RWPE1 (cell line): ENCODE data around the gene ADGRG3.

Experiments
- CTCF ChIA-PET: fragments of 350-600 bp; sonication (Branson Sonifier 250); formaldehyde crosslinking; extraction: SDS; loops from one replicate; lab custom pipeline; 2021; lab: Yijun Ruan, JAX
- POLR2A ChIA-PET: fragments of 400-600 bp; formaldehyde crosslinking; extraction: SDS; loops from one replicate; lab custom pipeline; 2020; ENCODE audit warnings: antibody characterized with exemption; ENCODE audit not compliant: low non-redundant PET; lab: Yijun Ruan, JAX
- DNase-seq: peaks from one replicate; pipeline ENCODE4 v3.0.0; 2012; ENCODE audit warnings: low spot score
- H3K27ac ChIP-seq: fragments of 450-650 bp; 2 replicates; pipeline ENCODE4 v1.5.1; 2017
- TF ChIP-seq, protein P1 (sequence below): fragments of 450-650 bp; conservative IDR thresholded peaks from 2 replicates; pipeline ENCODE4 v1.5.1; 2017; ENCODE audit warnings: low read depth, mild to moderate bottlenecking

Gene ADGRG3

DNA sequence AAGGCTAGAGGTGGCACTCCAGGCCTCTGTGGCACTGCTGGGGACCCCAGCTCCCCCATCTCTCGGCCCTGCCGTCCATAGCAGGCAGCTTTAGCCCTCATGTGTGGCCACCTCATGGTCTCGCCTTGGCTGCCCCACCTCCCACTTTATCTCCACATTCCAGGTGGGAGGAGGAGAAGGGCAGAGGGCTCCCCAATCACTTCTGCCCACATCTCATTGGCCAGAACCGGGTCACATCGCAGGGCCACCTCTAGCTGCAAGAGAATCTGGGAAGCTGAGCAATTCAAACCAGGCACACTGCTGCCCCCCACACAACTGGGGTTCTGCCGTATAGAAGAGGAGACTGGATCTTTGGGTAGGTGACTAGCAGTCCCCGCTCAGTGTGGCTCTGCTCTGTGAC lies 28.1 kb downstream of the ADGRG3 start:
- TF ChIP-seq, protein P1, sequence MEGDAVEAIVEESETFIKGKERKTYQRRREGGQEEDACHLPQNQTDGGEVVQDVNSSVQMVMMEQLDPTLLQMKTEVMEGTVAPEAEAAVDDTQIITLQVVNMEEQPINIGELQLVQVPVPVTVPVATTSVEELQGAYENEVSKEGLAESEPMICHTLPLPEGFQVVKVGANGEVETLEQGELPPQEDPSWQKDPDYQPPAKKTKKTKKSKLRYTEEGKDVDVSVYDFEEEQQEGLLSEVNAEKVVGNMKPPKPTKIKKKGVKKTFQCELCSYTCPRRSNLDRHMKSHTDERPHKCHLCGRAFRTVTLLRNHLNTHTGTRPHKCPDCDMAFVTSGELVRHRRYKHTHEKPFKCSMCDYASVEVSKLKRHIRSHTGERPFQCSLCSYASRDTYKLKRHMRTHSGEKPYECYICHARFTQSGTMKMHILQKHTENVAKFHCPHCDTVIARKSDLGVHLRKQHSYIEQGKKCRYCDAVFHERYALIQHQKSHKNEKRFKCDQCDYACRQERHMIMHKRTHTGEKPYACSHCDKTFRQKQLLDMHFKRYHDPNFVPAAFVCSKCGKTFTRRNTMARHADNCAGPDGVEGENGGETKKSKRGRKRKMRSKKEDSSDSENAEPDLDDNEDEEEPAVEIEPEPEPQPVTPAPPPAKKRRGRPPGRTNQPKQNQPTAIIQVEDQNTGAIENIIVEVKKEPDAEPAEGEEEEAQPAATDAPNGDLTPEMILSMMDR: no peak
- POLR2A ChIA-PET: no interaction called here
- CTCF ChIA-PET: no interaction called here
- no peak overlapping the region for H3K27ac ChIP-seq
- DNase-seq: no peak

- ChIA-PET CTCF (interaction anchor here (0.7 kb wide), 1 partner anchor 629 kb away, joined by 3 read pairs; no protein-coding TSS in a partner anchor), POLR2A (no interaction called here)
- TF ChIP-seq, protein P1: no peak
- no peak for DNase-seq
- H3K27ac ChIP-seq: no peak overlapping the region
Measured at GRCh38 chr16:57697896-57698537, 29.9 kb downstream of the ADGRG3 start.

GRCh38 chr16:57698812-57699405 lies 30.8 kb downstream of the ADGRG3 start:
- POLR2A ChIA-PET: no interaction called here
- DNase-seq: no peak
- CTCF ChIA-PET: no interaction called here
- TF ChIP-seq, protein P1: no peak
- no peak overlapping the region for H3K27ac ChIP-seq

- TF ChIP-seq, protein P1: no peak
- ChIA-PET POLR2A (no interaction called here), CTCF (no interaction called here)
- DNase-seq: no peak
- H3K27ac ChIP-seq: no peak overlapping the region
Measured at GRCh38 chr16:57699481-57699880, 31.4 kb downstream of the ADGRG3 start.

DNA sequence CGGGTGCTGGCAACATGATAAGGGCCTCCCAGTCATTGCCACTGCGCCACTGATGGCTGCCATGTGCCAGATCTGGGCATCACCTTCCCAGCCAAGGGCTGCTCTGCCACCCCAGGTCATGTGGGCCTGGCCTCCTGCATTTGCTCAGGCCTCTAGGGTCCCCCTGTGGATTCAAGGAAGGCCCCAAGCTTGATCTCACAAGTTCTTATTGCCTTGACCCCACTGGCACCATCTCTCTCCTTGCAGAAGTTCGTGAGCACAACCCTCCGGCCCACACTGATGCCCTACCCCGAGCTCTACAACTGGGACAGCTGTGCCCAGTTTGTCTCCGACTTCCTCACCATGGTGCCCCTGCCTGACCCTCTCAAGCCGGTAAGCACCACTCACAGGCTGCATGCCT lies 31.8 kb downstream of the ADGRG3 start:
- CTCF ChIA-PET: no interaction called here
- H3K27ac ChIP-seq: no peak overlapping the region
- DNase-seq: no peak
- TF ChIP-seq, protein P1: no peak
- POLR2A ChIA-PET: no interaction called here

- ChIA-PET POLR2A (no interaction called here), CTCF (interaction anchor here (0.5 kb wide), 1 partner anchor 1192 kb away, joined by 3 read pairs; no protein-coding TSS in a partner anchor)
- DNase-seq: no peak
- TF ChIP-seq, protein P1: no peak
- H3K27ac ChIP-seq: no peak overlapping the region
Measured at GRCh38 chr16:57700781-57701551, 32.9 kb downstream of the ADGRG3 start.
